Left hindlimb (tissue), 1 donor: ENCODE results near the gene NAT14.
"Not testable (repeated sequence)": the region's sequence is repeated elsewhere in the genome, so short reads cannot be mapped to it uniquely, and the experiment has no call there.

Source experiments
- DNase-seq: peaks from one replicate; pipeline ENCODE4 v3.0.0-alpha.2; 2018

NAT14 gene

DNA sequence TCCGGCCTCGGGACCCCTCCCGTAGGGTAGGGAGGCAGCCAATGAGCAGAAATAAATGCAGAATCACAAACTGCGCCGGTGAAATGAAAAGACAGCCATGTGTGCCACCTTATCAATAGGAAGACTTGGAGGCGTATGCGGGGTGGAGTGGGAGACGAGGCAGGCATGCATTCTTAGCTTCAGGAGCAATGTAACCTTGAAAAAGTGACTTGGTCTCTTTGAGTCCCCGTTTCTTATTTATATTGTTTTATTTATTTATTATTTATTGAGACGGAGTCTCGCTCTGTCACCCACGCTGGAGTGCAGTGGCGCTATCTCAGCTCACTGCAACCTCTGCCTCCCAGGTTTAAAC lies 19.2 kb downstream of the NAT14 start:
- no peak for DNase-seq

DNA sequence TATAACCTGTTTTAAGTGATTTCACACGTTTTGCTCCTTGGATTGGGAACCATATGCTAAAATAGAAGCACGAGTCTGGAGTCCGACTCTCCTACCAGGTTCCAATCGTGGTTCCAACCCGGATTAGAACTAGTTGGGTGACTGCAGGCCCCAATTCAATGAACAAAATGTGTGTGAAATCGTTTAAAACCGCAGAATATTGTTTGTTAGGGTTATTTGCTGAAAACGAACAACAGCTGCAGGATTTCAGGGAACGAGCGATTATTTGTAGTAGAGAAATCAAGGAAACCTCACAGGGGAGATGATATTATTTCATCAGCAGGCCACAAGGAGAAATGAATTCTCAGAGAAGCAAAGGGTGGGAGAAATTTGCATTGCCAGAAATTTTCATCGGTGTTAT lies 20.0 kb downstream of the NAT14 start:
- DNase-seq: no peak

DNA sequence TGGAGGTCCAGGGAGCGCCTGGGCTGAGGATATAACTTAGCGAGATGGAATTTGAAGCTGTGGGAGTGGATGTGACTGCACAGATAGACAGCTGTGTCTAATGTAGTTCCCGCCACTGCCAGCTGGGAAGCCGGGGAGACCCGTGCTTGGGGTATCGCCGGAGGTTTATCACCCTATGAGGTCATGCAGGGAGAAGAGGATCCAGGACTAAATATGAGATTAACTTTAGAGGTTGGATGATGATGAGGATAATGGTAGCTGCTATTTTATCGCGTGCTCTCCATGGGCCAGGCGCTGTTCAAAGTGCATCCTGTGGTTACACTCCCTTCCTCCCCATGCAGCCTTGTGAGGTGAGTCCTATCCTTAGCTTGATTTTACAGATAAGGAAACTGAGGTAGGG lies 23.1 kb downstream of the NAT14 start:
- DNase-seq: no peak

DNA sequence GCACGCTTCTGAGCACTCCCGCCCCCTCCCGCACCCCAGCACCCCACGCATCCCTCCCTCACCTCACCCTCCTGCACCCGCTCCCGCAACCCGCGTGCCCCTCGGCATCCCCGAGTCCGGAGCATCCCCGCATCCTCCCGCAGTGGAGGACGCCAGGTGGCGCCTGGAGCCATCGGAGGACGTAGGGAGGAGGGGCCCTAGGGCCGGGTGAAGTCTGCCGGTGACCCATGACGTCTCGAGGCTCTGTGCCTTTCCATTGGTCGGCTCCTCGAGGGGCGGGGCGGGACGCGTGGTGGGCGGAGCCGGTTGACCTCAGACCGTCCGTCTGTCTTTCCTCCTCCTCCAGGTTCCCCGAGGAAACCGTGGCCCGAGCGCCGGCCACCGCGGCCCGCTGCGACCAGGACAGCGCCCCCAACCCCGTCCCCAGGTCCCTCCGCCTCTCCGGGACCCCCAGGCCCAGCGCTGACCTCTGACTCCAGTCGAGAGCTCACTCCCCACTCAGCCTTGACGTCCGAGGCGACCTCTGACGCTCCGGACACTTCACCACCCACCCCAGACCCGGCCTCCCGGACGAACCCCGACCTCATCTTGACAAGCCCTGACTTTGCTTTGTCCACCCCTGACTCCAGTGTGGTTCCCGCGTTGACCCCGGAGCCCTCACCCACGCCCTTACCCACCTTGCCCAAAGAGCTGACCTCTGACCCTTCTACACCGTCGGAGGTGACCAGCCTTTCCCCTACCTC lies 32.1 kb downstream of the NAT14 start:
- peak; percentile 94 for DNase-seq

DNA sequence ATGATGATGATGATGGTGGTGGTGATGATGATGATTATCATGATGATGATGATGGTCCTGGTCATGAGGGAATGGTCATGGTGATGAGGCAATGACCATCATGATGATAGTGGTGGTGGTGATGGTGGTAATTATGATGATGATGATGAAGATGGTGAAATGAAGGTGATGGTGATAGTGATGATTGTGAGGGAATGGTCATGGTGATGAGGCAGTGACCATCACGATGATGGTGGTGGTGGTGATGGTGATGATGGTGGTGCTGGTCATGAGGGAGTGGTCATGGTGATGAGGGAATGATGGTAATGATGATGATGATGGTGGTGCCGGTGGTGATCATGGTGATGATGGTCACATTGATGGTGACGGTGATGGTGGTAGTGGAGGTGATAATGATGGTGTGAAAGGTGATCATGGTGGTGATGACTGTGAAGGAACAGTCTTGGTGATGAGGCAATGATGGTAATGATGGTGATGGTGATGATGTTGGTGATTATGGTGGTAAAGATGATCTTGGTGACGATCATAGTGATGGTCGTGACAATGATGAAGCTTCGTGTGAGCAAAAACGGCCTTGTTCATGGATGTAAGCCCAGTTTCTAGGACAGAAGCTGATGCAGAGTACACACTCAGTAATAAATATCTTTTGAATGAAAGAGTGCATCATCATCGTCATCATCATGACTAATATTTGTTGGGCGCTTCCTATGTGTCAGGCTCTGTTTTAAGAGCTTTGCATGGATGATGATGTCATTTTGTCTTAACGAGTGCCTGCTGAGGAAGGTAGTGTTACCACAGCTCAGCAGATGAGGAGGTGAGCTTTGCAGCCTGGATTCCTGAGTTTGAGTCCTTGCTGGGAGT lies 34.7 kb downstream of the NAT14 start:
- DNase-seq: no peak

DNA sequence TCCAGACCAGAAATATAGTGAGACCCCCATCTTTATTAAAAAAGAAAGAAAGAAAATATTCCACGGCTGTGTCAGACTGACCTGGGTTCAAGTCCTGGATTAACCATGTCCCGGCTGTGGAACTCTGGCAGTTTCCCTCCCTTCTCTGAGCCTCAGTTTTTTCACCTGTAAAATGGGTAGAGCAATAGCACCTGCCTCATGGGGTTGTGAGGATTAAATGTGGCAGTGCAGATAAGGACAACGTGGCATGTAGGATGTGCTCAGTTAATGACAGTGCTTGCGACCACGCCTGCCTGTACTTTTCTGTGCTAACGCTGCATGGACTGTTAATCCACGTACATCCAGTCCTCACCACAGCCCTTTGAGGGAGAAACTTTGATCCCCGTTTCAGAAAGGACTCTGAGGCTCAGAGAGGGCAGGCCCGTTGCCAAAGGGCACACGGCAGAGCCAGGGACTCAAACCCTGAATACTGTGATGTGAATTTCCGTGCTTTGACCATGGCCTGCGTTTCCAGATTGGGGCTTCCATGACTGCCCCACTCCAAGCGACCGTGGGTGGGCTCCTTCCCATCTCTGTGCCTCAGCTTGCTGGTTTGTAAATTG lies 35.8 kb downstream of the NAT14 start:
- no peak for DNase-seq

DNA sequence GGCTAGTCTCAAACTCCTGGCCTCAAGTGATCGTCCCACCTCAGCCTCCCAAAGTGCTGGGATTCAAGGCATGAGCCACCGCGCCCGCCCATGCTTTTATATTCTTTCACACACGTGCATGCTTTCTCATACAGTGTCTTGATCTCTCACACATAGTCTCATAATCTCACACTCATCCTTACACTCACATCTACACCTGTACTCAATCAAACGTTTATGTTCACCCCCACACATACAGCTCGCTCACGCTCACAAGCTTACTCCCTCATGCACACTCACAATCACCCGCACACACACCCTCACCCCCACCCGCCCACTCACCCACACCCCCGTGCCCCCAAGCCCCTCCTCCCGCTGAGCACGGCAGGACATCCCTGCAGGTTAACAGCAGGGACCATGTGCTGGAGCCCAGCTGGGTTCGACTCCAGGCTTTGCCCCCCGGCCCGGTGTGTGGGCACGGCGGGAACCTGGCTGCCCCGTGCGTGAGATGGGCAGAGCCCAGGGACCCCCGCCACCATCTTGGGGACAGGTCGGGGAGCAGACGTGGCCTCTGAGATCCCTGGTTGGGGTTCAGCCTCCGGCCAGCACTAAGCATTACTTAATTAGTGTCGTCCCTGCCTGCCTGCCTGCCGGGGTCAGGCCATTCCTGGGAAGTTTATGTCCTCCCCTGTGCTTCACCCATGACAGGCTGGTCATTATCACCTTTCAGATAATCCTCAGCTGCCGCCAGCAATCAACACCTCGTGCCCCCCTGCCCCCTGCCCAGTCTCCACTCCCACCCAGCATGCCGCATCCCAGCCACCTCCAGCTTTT lies 40.5 kb downstream of the NAT14 start:
- no peak for DNase-seq

DNA sequence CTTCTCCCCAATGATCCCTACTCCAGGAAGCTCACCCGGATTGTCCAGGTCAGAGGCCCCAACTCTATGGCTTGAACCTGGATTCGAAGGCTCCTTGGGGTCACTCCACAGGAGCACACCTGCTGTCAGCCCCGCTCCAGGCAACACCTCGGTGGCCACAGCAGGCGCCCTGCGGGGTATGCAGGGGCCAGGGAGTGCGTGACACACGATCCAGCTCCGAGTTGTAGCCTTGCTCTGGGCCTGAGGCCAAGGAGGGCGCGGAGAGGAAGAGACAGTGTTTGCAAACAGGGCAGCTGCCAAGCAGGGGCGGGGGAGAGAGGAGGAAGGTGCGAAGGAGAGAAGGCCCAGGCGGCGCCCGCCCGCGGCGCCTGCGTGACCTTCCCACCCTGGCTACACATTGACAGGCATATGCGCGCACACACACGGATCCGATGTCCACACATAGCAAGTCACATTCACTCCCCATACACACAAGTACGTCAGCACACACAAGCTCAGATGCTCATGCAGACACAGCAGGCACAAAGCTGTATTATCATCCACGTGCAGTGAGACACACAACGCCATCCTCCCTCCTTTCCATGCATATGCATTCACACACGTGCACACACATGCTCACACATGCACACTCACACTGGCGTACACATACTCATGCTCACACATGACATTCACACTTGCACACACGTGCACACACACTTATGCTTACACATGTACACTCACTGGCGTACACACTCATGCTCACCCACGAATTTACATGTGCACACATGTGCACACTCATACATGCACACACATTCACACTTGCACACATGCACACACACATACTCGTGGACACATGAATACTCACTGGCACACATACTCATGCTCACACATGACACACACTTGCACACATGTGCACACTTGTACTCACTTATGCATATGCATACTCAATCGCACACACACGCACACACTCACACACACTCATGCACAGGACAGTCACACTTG lies 41.5 kb downstream of the NAT14 start:
- DNase-seq: peak; percentile 79

DNA sequence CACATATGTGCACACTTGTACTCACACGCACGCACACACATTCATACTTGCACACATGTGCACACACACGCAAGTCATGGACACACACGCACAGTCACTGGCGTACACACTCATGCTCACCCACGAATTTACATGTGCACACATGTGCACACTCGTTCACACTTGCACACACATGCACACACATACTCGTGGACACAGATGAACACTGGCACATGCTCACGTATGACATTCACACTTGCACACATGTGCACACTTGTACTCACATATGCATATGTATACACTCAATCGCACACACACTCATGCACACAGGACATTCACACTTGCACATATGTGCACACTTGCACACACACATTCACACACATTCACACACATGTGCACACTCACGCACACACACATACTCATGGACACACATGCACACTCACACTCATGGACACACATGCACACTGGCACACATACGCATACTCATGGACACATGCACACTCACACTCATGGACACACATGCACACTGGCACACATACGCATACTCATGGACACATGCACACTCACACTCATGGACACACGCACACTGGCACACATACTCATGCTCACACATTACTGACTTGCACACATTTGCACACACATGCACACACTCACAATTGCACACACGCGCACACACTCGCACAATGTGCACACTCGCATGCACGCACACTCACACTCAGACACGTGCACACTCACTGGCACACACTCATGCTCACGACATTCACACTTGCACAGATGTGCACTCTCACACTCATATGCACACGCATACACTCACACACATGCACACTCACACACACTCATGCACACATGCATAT lies 42.4 kb downstream of the NAT14 start:
- no peak for DNase-seq

DNA sequence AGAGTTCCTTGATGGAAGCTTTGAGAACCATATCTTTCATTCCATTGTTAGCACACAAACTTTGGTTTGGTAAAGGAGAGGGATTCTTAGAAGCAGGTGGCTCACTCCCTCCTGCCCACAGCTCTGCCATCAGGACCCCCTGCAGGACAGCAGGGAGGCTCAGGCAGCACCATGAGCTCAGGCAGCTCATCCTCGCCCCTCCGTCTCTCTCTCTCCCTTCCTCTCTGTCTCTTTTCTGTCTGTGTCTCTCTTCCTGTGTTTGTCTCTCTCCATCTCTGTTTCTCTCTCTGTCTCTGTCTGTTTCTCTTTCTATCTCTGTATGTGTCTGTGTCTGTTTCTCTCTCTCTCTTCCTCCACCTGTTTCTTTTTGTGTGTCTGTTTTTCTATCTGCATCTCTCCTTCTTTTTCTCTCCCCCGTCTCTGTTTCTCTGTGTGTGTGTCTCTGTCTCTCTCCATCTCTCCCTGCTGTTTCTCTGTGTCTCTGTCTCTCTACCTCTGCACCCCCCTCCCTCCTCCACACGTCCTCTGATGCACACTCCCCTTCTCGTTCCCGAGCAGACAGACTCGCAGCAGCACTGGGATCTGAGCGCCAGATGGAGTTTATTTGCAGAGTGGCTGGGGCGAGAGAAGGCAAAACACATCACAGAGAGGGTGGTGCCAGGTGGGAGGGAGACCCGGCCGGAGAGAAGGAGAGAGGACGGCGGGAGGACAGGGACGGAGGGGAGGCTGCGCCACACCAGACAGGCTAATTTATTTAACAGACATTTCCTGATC lies 43.2 kb downstream of the NAT14 start:
- no peak for DNase-seq

DNA sequence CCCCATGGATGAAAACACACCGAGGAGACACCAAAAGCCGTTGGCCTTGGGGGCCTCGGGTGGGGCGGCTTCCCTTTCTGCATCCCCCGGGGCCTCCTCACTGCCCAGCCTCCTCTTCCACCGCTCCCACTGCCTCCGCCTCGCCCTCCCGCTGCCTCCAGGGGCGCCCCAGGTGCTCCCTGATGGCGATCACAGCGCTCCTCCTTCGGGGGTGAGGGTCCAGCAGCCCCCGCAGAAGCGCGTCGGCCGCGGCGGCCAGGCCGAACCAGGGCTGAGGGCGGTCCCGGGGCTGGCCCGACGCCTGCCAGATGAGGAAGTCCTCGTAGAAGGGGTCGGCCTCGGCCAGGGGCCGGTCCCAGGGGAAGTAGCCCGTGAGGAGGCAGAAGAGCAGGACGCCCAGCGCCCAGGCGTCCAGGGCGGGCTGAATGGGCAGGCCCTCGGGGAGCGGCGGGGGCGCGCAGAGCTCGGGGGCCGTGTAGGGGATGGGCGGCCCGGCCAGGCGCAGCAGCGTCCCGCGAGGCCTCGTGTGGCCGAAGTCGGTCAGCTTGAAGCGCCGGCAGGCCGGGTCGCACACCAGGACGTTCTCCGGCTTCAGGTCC lies 44.7 kb downstream of the NAT14 start:
- no peak for DNase-seq

DNA sequence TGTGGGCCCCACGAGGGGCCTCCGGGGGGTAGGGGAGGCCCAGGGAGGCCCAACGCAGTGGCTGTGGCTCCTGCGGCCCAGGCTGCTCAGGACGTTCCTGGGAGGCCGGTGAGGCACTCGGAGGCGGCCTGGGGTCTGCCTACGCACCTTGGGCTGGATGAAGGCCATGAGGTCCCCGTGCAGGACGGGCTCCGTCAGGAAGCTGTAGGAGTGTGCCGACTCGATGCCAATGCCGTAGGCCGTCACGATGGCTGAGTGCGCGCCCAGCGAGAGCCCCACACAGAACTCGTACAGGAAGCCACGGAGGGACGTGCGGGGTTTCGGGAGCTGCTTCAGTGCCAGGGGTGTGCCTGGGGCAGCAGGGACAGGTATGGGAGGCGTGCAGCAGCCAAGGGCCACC lies 46.0 kb downstream of the NAT14 start:
- DNase-seq: no peak

DNA sequence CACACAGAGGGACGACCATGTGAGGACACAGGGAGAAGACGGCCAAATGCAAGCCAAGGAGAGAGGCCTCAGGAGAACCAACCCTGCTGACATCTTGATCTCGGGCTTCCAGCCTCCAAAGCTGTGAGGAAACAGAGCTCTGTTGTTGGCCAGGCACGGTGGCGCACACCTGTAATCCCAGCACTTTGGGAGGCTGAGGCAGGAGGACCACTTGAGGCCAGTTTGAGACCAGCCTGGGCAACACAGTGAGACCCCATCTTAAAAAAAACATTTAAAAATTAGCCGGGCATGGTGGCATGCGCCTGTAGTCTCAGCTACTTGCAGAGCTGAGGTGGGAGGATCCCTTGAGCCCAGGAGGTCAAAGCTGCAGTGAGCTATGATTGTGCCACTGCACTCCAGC lies 49.3 kb downstream of the NAT14 start:
- not testable (repeated sequence) for DNase-seq

DNA sequence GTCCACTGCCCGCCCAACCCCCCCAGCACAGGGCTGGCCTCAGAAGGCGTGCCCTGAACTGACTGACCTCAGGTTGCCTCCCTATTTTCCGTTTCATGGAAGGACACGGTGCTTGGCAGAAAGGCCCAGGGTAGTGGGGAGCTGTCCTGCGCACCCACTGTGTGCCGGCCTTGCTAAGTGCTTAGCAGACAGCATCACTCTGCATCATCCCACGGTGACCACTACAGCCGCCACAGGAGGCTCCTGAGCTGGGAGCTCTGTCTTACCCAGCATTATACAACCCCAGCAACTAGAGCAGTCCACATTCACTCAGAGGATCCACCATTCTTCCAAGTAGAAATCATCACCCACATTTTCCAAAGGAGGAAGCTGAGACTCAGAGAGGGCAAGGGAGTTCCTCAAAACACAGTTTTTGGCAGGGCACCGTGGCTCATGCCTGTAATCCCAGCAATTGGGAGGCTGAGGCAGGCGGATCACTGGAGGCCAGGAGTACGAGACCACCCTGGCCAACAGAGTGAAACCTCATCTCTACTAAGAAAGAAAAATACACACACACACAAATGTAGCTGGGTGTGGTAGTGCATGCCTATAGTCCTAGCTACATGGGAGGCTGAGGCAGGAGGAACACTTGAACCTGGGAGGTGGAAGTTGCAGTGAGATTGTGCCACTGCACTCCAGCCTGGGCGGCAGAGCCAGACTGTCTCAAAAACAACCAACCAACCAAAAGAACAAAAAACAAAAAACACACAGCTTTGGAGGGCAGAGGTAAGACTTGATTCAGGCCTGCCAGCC lies 50.4 kb downstream of the NAT14 start:
- no peak for DNase-seq

DNA sequence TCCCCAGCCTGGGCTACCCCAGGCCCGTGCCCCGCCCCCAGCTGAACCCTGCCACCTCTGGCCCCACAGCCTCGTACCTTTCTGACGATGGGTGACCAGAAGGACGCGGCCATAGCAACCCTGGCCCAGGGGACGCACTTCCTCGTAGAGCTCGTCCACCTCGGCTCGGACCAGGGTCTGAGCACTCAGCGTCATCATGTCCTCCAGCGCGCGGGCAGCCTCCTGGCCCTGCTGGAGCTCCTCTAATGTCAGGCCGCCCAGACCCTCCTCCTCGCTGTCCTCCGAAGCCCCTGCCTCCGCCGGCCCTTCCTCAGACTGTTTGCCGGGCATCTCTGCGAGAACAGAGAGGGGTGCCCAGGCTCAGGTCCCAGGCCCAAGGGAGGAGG lies 51.0 kb downstream of the NAT14 start:
- DNase-seq: no peak

DNA sequence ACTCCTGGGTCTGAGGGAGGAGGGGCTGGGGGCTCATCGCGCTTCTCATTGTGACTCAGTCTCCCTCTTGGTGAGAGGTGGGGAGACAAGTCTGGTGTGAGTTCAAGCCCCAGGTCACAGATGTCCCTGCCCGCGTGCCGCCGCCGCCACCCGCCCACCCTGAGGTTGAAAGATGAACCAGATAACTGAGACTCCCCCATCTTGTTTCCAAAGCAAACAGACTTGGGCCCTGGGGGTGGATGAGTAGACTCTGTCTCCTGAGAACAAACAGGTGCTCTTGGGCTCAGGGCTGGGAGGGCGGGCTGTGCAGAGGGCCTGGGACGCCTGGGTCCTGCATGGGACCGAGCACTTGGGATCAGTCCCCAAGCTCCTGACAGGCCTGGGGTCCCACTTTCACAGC lies 51.4 kb downstream of the NAT14 start:
- DNase-seq: no peak
